ENCODE data around the gene PRR13. TPM values are rescaled to one million over a fixed set of nuclear protein-coding genes. Genes with fewer than 3 reads are reported as not detected.

The PRR13 gene
- total and polyA plus RNA-seq, 2 donors (not counting 1 experiment from before 2014, with no cell fraction given) = 108 to 213 TPM

GRCh38 chr12:53483225-53483978, 41.9 kb downstream of the PRR13 start:
- H3K9me3 Mint-ChIP-seq (ENCODE audit: insufficient read depth) = no peaks in the 10 kb centered on the region
- peaks cover 4% of the 10 kb centered on the region for H3K4me1 Mint-ChIP-seq
- H4K20me1 ChIP-seq (ENCODE audit: control insufficient read depth, insufficient read depth, low read length, poor library complexity, severe bottlenecking) = peaks cover 44% of the 10 kb centered on the region
- ChIA-PET POLR2A (interaction anchor here (1.1 kb wide), 1 partner anchor 18 kb away, joined by 3 read pairs; the partner anchor contains the start of gene TARBP2), CTCF (interaction anchor here (2.6 to 3.6 kb wide), 2 partner anchors 8 to 26 kb away, joined by 12 to 29 read pairs; no protein-coding TSS in a partner anchor)
- no peak for ATAC-seq (ENCODE audit: low read depth)
- H3K4me3 Mint-ChIP-seq = no peak overlapping the region
- intact Hi-C loops (cut with micrococcal nuclease) = no loop called here
- TF ChIP-seq CTCF (IDR thresholded peaks at IDR 0.05) (no peak), EZH2 (IDR thresholded peaks at IDR 0.05; ENCODE audit: borderline replicate concordance, insufficient read depth, low read depth, low read length, poor library complexity, severe bottlenecking) (no peak)
- no peak overlapping the region for H3K4me3 ChIP-seq (ENCODE audit: control extremely low read depth in 1 of 5, extremely low read depth in 1 of 5, insufficient read depth in 1 of 5, low read depth in 2 of 5, low read length in 4 of 5)
- peak overlapping the region; percentile 70 for H3K27ac Mint-ChIP-seq
- no peaks in the 10 kb centered on the region for H3K27me3 ChIP-seq (replicated peaks in 1 of 4; ENCODE audit: control extremely low read depth in 1 of 4, control insufficient read depth in 3 of 4, insufficient read depth in 4 of 4, low read length in 3 of 4)
- H3K4me2 ChIP-seq (replicated peaks; ENCODE audit: low read depth, low read length, poor library complexity, severe bottlenecking) = no peak overlapping the region
- DNase-seq = peak; percentile 46
- peak overlapping the region in 1 of 2 donors; percentile 25 for H3K27ac ChIP-seq (ENCODE audit: low read length in 2 of 2)
- no peak overlapping the region for H3K9ac ChIP-seq (ENCODE audit: low read length)
- no peaks in the 10 kb centered on the region for H3K4me1 ChIP-seq (ENCODE audit: control insufficient read depth in 2 of 2, insufficient read depth in 2 of 2, low read length in 2 of 2)
- 87% methylated on average over 6 of the region's 9 CpGs for WGBS (ENCODE audit: insufficient coverage)
- peaks cover 0 to 64% of the 10 kb centered on the region in 2 experiments for H3K36me3 ChIP-seq (replicated peaks in 1 of 2; ENCODE audit: control extremely low read depth in 1 of 2, control insufficient read depth in 1 of 2, extremely low read depth in 1 of 2, insufficient read depth in 2 of 2, low read length in 1 of 2)
- no peaks in the 10 kb centered on the region for H3K79me2 ChIP-seq (ENCODE audit: control insufficient read depth, insufficient read depth, low read length)
- no peaks in the 10 kb centered on the region for H3K27me3 Mint-ChIP-seq
- no peaks in the 10 kb centered on the region for H3K9me3 ChIP-seq (ENCODE audit: control extremely low read depth in 1 of 3, control insufficient read depth in 2 of 3, insufficient read depth in 1 of 3, low read length in 2 of 3)
- no peak overlapping the region for H2AFZ ChIP-seq (ENCODE audit: insufficient read depth, low read depth, low read length, poor library complexity, severe bottlenecking)

GRCh38 chr12:53483979-53484377, 42.4 kb downstream of the PRR13 start:
- CTCF ChIA-PET = interaction anchor here (3.6 kb wide), 1 partner anchor 25 kb away, joined by 29 read pairs; no protein-coding TSS in a partner anchor
- intact Hi-C loops (cut with micrococcal nuclease) = no loop called here

More at GRCh38 chr12:53483979-53484377, 42.4 kb downstream of the PRR13 start:
- Histone ChIP-seq H4K20me1 (ENCODE audit: control insufficient read depth, insufficient read depth, low read length, poor library complexity, severe bottlenecking) (peaks cover 38% of the 10 kb centered on the region), H3K9ac (ENCODE audit: low read length) (no peak overlapping the region), H3K4me2 (replicated peaks; ENCODE audit: low read depth, low read length, poor library complexity, severe bottlenecking) (no peak overlapping the region), H3K36me3 (replicated peaks in 1 of 2; ENCODE audit: control extremely low read depth in 1 of 2, control insufficient read depth in 1 of 2, extremely low read depth in 1 of 2, insufficient read depth in 2 of 2, low read length in 1 of 2) (peaks cover 0 to 58% of the 10 kb centered on the region in 2 experiments), H3K27me3 (replicated peaks in 1 of 4; ENCODE audit: control extremely low read depth in 1 of 4, control insufficient read depth in 3 of 4, insufficient read depth in 4 of 4, low read length in 3 of 4) (no peaks in the 10 kb centered on the region), H3K4me1 (ENCODE audit: control insufficient read depth in 2 of 2, insufficient read depth in 2 of 2, low read length in 2 of 2) (no peaks in the 10 kb centered on the region), H3K4me3 (ENCODE audit: control extremely low read depth in 1 of 5, extremely low read depth in 1 of 5, insufficient read depth in 1 of 5, low read depth in 2 of 5, low read length in 4 of 5) (no peak overlapping the region), H2AFZ (ENCODE audit: insufficient read depth, low read depth, low read length, poor library complexity, severe bottlenecking) (no peak overlapping the region), H3K79me2 (ENCODE audit: control insufficient read depth, insufficient read depth, low read length) (no peaks in the 10 kb centered on the region), H3K27ac (ENCODE audit: low read length in 2 of 2) (no peak overlapping the region), H3K9me3 (ENCODE audit: control extremely low read depth in 1 of 3, control insufficient read depth in 2 of 3, insufficient read depth in 1 of 3, low read length in 2 of 3) (no peaks in the 10 kb centered on the region)
- H3K4me1 Mint-ChIP-seq = peaks cover 4% of the 10 kb centered on the region
- H3K27me3 Mint-ChIP-seq = no peaks in the 10 kb centered on the region
- 90% methylated on average over 2 of the region's 4 CpGs for WGBS (ENCODE audit: insufficient coverage)
- H3K27ac Mint-ChIP-seq = peak overlapping the region; percentile 70
- no peak for ATAC-seq (ENCODE audit: low read depth)
- TF ChIP-seq EZH2 (IDR thresholded peaks at IDR 0.05; ENCODE audit: borderline replicate concordance, insufficient read depth, low read depth, low read length, poor library complexity, severe bottlenecking) = no peak
- TF ChIP-seq CTCF (IDR thresholded peaks at IDR 0.05) = no peak
- POLR2A ChIA-PET = no interaction called here
- no peak for DNase-seq
- no peaks in the 10 kb centered on the region for H3K9me3 Mint-ChIP-seq (ENCODE audit: insufficient read depth)
- no peak overlapping the region for H3K4me3 Mint-ChIP-seq
